Activated CD4-positive, alpha-beta T cell treated with anti-CD3 and anti-CD28 coated beads for 48 hours (primary cell): ENCODE results near the gene ADAMTS13.
"Not testable (repeated sequence)": the region's sequence is repeated elsewhere in the genome, so short reads cannot be mapped to it uniquely, and the experiment has no call there.

Source experiments
- DNase-seq: peaks from one replicate; pipeline ENCODE4 v3.0.0-alpha.2; 2020

The ADAMTS13 gene

GRCh38 chr9:133427658-133428348, 5.6 kb downstream of the ADAMTS13 start:
- DNase-seq: no peak

GRCh38 chr9:133428617-133429101, 6.5 kb downstream of the ADAMTS13 start:
- no peak for DNase-seq

GRCh38 chr9:133429214-133429613, 7.0 kb downstream of the ADAMTS13 start:
- DNase-seq: no peak

- no peak for DNase-seq
These were observed 7.5 kb downstream of the ADAMTS13 start for GRCh38 chr9:133429641-133430161.

- DNase-seq: no peak
These were observed 8.1 kb downstream of the ADAMTS13 start for GRCh38 chr9:133430244-133430643.

- no peak for DNase-seq
These were observed 11.2 kb downstream of the ADAMTS13 start for GRCh38 chr9:133433351-133433843.

GRCh38 chr9:133436681-133437080, 14.5 kb downstream of the ADAMTS13 start:
- no peak for DNase-seq

GRCh38 chr9:133437753-133438531, 15.8 kb downstream of the ADAMTS13 start:
- no peak for DNase-seq

- DNase-seq: no peak
These were observed 17.2 kb downstream of the ADAMTS13 start for GRCh38 chr9:133439337-133439736.

- DNase-seq: no peak
These were observed 18.7 kb downstream of the ADAMTS13 start for GRCh38 chr9:133440874-133441273.

GRCh38 chr9:133441571-133441970, 19.4 kb downstream of the ADAMTS13 start:
- no peak for DNase-seq

GRCh38 chr9:133443248-133443647, 21.1 kb downstream of the ADAMTS13 start:
- DNase-seq: no peak

- no peak for DNase-seq
These were observed 21.8 kb downstream of the ADAMTS13 start for GRCh38 chr9:133443982-133444381.

- DNase-seq: no peak
These were observed 23.3 kb downstream of the ADAMTS13 start for GRCh38 chr9:133445293-133445969.

GRCh38 chr9:133448487-133448972, 26.4 kb downstream of the ADAMTS13 start:
- no peak for DNase-seq

- no peak for DNase-seq
These were observed 27.6 kb downstream of the ADAMTS13 start for GRCh38 chr9:133449760-133450159.

- not testable (repeated sequence) for DNase-seq
These were observed 29.7 kb downstream of the ADAMTS13 start for GRCh38 chr9:133451865-133452264.

- no peak for DNase-seq
These were observed 30.4 kb downstream of the ADAMTS13 start for GRCh38 chr9:133452562-133452961.

- DNase-seq: no peak
These were observed 31.5 kb downstream of the ADAMTS13 start for GRCh38 chr9:133453651-133454050.

- DNase-seq: no peak
These were observed 32.2 kb downstream of the ADAMTS13 start for GRCh38 chr9:133454325-133454724.

GRCh38 chr9:133454943-133455673, 32.9 kb downstream of the ADAMTS13 start:
- no peak for DNase-seq

- DNase-seq: no peak
These were observed 33.8 kb downstream of the ADAMTS13 start for GRCh38 chr9:133455936-133456335.
